Activated CD4-positive, alpha-beta T cell treated with anti-CD3 and anti-CD28 coated beads, Interleukin-10, Interleukin-2, amounts not matched to agents 100 ng/mL and 50 ng/mL, durations not matched to agents 16 hours and 8 hours (primary cell): Measurements from ENCODE around the gene CLCA4.

Experiments used
- DNase-seq: peaks from one replicate; pipeline ENCODE4 v3.0.0-alpha.2; 2020

Gene CLCA4

GRCh38 chr1:86621286-86621685 lies 74.4 kb downstream of the CLCA4 start:
- DNase-seq = no peak
